MCF 10A (cell line): ENCODE measurements around the gene LAYN. TPM values are rescaled to one million over a fixed set of nuclear protein-coding genes. Genes with fewer than 3 reads are reported as not detected.

Source experiments
- BruUV-seq: library from RNA; stranded (reverse); fragments of 400-500 nt; replicated peaks from 2 replicates; lab custom pipeline; 2021; lab: Mats Ljungman, UMichigan
- CTCF ChIA-PET: fragments of 300-600 bp; sonication (Branson Sonifier 250); formaldehyde crosslinking; extraction: SDS; loops from one replicate; lab custom pipeline; 2021; ENCODE audit warnings: antibody characterized with exemption, inconsistent platforms; lab: Yijun Ruan, JAX
- POLR2A ChIA-PET: fragments of 300-600, 350-650 bp; sonication (Branson Sonifier 250); formaldehyde crosslinking; extraction: SDS; loops from one replicate; lab custom pipeline; 2020; ENCODE audit warnings: antibody characterized with exemption, inconsistent platforms; lab: Yijun Ruan, JAX
- DNase-seq: peaks from one replicate; pipeline ENCODE4 v3.0.0-alpha.2; 2018; ENCODE audit not compliant: unreplicated experiment
- H3K27ac Mint-ChIP-seq: one replicate; pipeline ENCODE4 v1.8.0; 2022; ENCODE audit warnings: mild to moderate bottlenecking, low read depth, mixed read lengths; ENCODE audit not compliant: unreplicated experiment
- H3K27me3 Mint-ChIP-seq: one replicate; pipeline ENCODE4 v1.8.0; 2022; ENCODE audit warnings: mixed read lengths; ENCODE audit not compliant: insufficient read depth, unreplicated experiment
- H3K36me3 Mint-ChIP-seq: one replicate; pipeline ENCODE4 v1.8.0; 2022; ENCODE audit warnings: mild to moderate bottlenecking, moderate library complexity, mixed read lengths; ENCODE audit not compliant: insufficient read depth, unreplicated experiment
- H3K4me1 Mint-ChIP-seq: one replicate; pipeline ENCODE4 v1.8.0; 2022; ENCODE audit warnings: mixed read lengths; ENCODE audit not compliant: insufficient read depth, unreplicated experiment
- H3K4me3 Mint-ChIP-seq: one replicate; pipeline ENCODE4 v1.8.0; 2022; ENCODE audit warnings: mild to moderate bottlenecking, moderate library complexity, mixed read lengths; ENCODE audit not compliant: unreplicated experiment
- H3K9me3 Mint-ChIP-seq: one replicate; pipeline ENCODE4 v1.8.0; 2022; ENCODE audit warnings: mixed read lengths; ENCODE audit not compliant: unreplicated experiment
- CTCF ChIP-seq: fragments of 200-600 bp; IDR thresholded peaks from one replicate; pipeline ENCODE4 v1.8.0; 2022; ENCODE audit warnings: antibody characterized with exemption, mild to moderate bottlenecking; ENCODE audit not compliant: unreplicated experiment
- intact Hi-C: fragments of 100-400 bp; cut with micrococcal nuclease; formaldehyde crosslinking; loops from 2 replicates; pipeline ENCODE4 v1.14.1; 2022
- total RNA-seq: library from RNA; stranded (reverse); gene quantifications from 2 replicates; pipeline ENCODE4 v1.2.3, GENCODE V29; 2022

The LAYN gene
- total RNA-seq, 1 experiment from 2014 or later: not detected

- H3K4me1 Mint-ChIP-seq: peaks cover 16% of the 10 kb centered on the region
- H3K9me3 Mint-ChIP-seq: no peaks in the 10 kb centered on the region
- TSS peak; percentile 82 for BruUV-seq
- H3K27me3 Mint-ChIP-seq: no peaks in the 10 kb centered on the region
- ChIA-PET POLR2A (interaction anchor here (1.6 kb wide), 1 partner anchor 10 kb away, joined by 5 read pairs; no protein-coding TSS in a partner anchor), CTCF (no interaction called here)
- no peak overlapping the region for H3K27ac Mint-ChIP-seq
- no peak overlapping the region for H3K4me3 Mint-ChIP-seq
- TF ChIP-seq CTCF: no peak
- DNase-seq: no peak
- intact Hi-C loops: no loop called here
- H3K36me3 Mint-ChIP-seq: no peaks in the 10 kb centered on the region
These were observed 19.4 kb upstream of the LAYN start for GRCh38 chr11:111521135-111521534.

GRCh38 chr11:111522426-111522825 lies 18.1 kb upstream of the LAYN start:
- Mint-ChIP-seq H3K27ac (no peak overlapping the region), H3K36me3 (no peaks in the 10 kb centered on the region), H3K27me3 (no peaks in the 10 kb centered on the region), H3K9me3 (no peaks in the 10 kb centered on the region), H3K4me1 (peaks cover 22% of the 10 kb centered on the region), H3K4me3 (no peak overlapping the region)
- no peak for DNase-seq
- ChIA-PET CTCF (interaction anchor here (0.6 to 0.7 kb wide), 5 partner anchors 11 to 596 kb away, joined by 3 to 5 read pairs (median 3); no protein-coding TSS in a partner anchor), POLR2A (no interaction called here)
- BruUV-seq: no TSS peak
- TF ChIP-seq CTCF: no peak
- intact Hi-C loops: no loop called here

- ChIA-PET CTCF (interaction anchor here (1.0 kb wide), 1 partner anchor 69 kb away, joined by 3 read pairs; no protein-coding TSS in a partner anchor), POLR2A (interaction anchor here (0.6 to 1.0 kb wide), 2 partner anchors 51 to 205 kb away, joined by 3 to 4 read pairs; no protein-coding TSS in a partner anchor)
- no peaks in the 10 kb centered on the region for H3K27me3 Mint-ChIP-seq
- H3K27ac Mint-ChIP-seq: no peak overlapping the region
- BruUV-seq: no TSS peak
- H3K4me3 Mint-ChIP-seq: no peak overlapping the region
- peaks cover 22% of the 10 kb centered on the region for H3K4me1 Mint-ChIP-seq
- TF ChIP-seq CTCF: no peak
- no peaks in the 10 kb centered on the region for H3K9me3 Mint-ChIP-seq
- no peaks in the 10 kb centered on the region for H3K36me3 Mint-ChIP-seq
- DNase-seq: no peak
- intact Hi-C loops: no loop called here
These were observed 17.2 kb upstream of the LAYN start for GRCh38 chr11:111523343-111523742.

GRCh38 chr11:111524056-111524455 lies 16.5 kb upstream of the LAYN start:
- intact Hi-C loops: no loop called here

More at GRCh38 chr11:111524056-111524455, 16.5 kb upstream of the LAYN start:
- BruUV-seq: no TSS peak
- ChIA-PET CTCF (no interaction called here), POLR2A (interaction anchor here (0.6 to 1.9 kb wide), 3 partner anchors 14 to 205 kb away, joined by 3 to 11 read pairs (median 4); no protein-coding TSS in a partner anchor)
- Mint-ChIP-seq H3K9me3 (no peaks in the 10 kb centered on the region), H3K27me3 (no peaks in the 10 kb centered on the region), H3K27ac (no peak overlapping the region), H3K4me3 (no peak overlapping the region), H3K4me1 (peaks cover 22% of the 10 kb centered on the region), H3K36me3 (no peaks in the 10 kb centered on the region)
- DNase-seq: no peak
- no peak for TF ChIP-seq CTCF
